Astrocyte (in vitro differentiated cells and primary cell): Measurements from ENCODE around the gene IFITM5.

Experiments
- EZH2 ChIP-seq: IDR thresholded peaks from 2 replicates; pipeline ENCODE4 v1.6.1; 2012; ENCODE audit warnings: mild to moderate bottlenecking, low read length, inconsistent platforms; ENCODE audit not compliant: insufficient read depth
- TF ChIP-seq, protein P1 (sequence below): IDR thresholded peaks from 2 replicates; pipeline ENCODE4 v1.5.1; 2011; ENCODE audit warnings: low read depth, mild to moderate bottlenecking, inconsistent platforms, low read length, moderate library complexity; ENCODE audit not compliant: insufficient read depth

DNA sequence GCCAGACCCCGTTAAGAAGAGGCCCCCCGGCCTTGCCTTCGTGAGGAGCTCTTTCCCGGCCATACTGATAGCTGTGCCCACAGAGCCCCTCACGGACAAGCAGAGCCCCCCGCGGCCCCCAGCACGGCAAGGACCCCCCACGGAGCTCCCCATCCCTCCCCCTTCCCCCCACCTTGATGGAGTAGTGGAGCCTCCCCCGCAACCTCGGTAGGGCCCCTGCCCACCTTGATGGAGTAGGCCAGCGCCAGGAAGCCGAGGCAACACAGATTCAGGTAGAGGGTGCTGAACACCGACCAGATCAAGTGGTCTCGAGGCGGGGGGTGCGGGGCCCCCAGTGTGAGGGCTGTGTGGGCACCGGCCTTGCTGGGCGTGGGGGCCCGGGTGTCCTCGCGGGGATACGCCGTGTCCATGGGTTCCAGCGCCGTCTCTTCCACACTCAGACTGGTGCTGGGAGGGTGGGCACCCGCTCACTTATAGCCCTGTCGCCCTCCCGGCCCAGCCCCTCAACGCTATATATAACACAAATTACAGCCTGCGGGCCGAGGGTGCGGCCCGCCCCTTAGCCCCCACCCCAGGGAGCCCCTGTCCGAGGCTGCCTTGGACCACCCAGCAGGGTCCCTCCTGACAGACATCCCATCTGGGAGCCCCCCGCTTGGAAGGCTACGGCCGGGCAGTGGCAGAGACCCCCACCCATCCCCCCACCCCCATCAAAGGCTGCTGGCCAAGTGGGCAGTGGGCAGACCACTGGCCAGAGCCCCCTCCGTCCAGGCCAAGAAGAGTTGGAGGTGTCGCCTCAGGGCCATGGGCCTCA lies at the start of gene IFITM5:
- TF ChIP-seq, protein P1, sequence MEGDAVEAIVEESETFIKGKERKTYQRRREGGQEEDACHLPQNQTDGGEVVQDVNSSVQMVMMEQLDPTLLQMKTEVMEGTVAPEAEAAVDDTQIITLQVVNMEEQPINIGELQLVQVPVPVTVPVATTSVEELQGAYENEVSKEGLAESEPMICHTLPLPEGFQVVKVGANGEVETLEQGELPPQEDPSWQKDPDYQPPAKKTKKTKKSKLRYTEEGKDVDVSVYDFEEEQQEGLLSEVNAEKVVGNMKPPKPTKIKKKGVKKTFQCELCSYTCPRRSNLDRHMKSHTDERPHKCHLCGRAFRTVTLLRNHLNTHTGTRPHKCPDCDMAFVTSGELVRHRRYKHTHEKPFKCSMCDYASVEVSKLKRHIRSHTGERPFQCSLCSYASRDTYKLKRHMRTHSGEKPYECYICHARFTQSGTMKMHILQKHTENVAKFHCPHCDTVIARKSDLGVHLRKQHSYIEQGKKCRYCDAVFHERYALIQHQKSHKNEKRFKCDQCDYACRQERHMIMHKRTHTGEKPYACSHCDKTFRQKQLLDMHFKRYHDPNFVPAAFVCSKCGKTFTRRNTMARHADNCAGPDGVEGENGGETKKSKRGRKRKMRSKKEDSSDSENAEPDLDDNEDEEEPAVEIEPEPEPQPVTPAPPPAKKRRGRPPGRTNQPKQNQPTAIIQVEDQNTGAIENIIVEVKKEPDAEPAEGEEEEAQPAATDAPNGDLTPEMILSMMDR: no peak
- TF ChIP-seq EZH2: no peak
